Stimulated activated CD4-positive, alpha-beta T cell treated with anti-CD3 and anti-CD28 coated beads, Interleukin-1b, Interleukin-23, amount 100 ng/mL, for 24 hours (primary cell): Measurements from ENCODE around the gene MRPL38.

Experiments used
- DNase-seq, 4 experiments: peaks; one replicate each; pipeline ENCODE4 v3.0.0-alpha.2; 2020; ENCODE audit warnings: low read depth in 4 of 4, low spot score in 1 of 4

The MRPL38 gene

DNA sequence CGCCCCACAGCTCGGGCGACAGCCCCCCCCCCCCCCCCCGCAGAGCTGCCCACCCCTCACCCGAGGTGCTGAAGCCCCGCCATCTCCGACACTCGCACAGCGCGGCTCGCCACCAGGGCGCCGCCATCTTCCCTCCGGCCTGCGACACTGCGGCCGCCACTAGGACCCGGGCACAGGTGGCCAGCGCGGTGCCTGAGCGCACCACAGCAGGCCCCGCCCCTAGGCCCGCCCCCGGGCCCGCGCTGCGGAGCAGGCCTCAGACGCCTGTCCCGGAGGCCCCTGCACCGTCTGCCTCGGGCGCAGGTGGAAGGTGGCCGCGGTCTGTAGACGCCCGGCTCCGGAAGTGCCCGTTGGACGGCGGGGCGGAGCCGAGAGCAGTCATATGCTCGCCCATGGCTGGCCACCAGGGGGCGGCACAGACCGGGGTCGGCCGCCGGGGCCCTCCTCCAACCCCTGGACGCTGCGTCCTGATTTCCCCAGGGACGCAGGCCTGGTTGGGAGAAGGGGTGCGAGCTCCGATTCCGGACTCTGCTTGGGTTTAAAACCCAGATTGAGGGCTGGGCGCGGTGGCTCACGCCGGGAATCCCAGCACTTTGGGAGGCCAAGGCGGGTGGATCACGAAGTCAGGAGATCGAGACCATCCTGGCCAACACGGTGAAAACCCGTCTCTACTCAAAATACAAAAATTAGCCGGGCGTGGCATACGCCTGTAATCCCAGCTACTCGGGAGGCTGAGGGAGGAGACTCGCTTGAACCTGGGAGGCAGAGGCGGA is at the start of gene MRPL38:
TSS of gene MRPL38 (minus strand) at position 136 of the 773 bp plus-strand sequence. CDS start at position 127, 9 bp downstream.
- DNase-seq: peak; percentile 81 to 94 (median 90)

- DNase-seq: no peak
Measured at GRCh38 chr17:75950855-75951554, 46.3 kb upstream of the MRPL38 start.

DNA sequence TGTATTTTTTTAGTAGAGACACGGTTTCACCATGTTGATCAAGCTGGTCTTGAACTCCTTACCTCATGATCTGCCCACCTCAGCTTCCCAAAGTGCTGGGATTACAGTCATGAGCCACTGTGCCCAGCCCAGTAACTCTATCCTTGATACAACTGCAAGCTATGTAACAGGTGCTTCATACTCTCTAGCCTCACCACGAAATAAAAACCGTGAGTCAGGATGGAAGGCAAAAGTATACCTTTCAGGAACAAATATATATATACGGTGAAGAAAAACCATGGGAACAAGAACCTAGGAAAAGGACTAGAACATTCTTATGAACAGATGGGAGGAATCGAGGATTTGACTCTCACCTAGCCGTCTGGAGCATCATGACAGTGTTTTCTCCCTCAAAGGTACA is 45.7 kb upstream of the MRPL38 start:
- no peak for DNase-seq

- DNase-seq: no peak
Measured at GRCh38 chr17:75945211-75945610, 40.5 kb upstream of the MRPL38 start.

DNA sequence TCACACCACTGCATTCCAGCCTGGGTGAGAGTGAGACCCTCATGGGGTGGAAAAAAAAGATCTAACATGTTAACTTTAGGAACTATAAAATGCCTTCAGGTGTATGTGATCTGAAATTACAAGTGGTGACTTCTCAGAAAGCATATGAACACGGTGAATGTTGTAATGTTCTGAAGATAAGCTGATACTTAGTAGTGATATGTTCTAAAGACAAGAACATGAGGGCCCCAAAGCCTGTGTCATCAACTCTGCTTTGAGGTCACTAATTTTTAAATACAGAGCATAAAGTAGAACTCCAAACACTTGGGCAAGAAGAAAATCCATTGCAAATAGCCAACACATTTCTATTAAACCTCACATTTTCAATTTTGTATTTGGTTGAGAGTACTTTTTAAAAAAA is 38.8 kb upstream of the MRPL38 start:
- no peak for DNase-seq

DNA sequence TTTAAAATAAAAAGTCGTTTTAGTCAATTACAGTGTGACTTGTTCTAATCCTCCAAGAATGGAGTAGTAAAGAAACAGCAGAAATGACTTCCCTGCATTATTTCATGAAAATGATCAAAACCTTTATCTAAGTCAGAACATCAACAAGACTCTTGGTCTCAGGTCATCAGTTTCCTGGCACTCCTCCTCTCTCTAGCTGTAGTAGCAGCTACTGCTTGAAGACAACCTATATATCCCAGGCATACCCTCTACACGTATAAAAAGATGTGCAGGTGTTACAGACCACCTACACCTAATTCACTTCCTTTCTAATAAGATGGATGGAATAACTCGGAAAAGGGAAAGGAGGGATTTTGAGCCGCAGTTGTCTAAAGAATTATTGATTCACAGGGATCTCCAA is 37.8 kb upstream of the MRPL38 start:
- DNase-seq: no peak

GRCh38 chr17:75941442-75941819 is 36.7 kb upstream of the MRPL38 start:
- DNase-seq: no peak

DNA sequence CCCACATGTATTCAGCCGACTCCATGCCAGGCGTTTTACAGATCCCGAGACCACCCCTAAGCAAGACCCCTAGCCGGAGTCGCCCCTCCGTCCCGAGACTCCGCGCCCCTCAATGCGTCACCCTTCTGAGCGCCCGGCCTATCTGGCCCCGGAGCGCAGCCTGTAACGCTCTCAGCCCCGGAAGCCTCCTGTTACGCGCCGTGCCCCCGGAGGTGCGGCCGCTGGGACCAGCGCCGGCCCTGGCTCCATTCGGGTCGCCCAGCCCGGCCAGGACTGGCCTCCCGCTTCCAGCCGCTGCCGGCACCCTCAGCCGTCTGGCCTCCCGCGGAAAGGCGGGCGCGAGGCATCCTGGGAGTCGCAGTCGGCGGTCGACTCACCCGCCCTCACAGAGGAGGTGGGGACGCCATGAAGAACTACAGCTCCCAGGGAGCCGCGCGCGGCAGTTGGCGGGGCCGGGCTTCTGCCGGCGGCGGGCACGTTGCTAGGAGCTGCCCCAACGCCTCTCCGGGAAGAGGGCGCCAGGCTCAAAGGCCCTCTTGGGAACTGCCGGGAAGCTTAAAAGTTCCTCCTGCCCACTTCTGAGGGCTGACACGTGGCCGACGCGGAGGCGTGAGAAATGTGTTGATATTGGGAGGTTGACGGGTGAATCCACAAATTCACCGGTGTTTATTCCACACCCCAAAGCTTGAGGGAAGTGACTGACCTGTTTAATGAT is 36.2 kb upstream of the MRPL38 start, which contains the start of gene FBF1:
TSS of gene FBF1 (minus strand) at position 316 of the 715 bp plus-strand sequence. CDS start 2,893 bp downstream, outside the sequence.
- peak; percentile 75 to 91 (median 81) for DNase-seq

DNA sequence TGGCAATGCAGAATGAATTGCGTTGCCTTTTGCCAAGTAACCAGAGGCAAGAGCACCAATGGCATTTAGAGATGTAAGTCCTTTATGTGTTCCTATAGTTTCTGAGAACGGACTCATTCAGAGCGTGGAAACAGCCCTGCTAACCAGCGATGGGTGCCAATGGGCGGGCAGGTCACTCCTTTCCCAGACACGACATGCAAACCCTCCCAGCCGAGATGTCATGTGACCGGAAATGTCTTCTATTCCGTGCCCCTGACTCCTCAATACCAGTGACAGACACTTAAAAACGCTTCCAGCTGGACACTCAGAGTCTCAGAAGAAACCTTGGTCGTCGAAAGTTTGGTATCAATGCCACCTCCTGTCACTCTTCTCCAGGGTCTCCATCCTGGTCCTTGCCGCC is 33.0 kb upstream of the MRPL38 start:
- no peak for DNase-seq

DNA sequence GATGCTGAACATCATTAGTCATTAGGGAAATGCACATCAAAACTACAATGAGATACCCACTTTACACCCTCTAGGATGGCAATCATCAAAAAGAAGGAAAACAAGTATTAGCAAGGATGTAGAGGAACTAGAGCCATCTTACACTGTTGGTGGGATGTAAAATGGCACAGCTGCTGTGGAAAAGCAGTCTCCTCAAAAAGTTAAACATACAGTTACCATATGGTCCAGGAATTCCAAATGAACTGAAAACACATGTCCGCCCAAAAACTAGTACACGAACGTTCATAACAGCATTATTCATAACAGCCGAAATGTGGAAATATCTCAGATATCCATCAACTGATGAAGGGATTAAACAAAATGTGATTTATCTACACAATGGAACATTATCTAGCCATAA is 29.1 kb upstream of the MRPL38 start:
- DNase-seq: no peak

DNA sequence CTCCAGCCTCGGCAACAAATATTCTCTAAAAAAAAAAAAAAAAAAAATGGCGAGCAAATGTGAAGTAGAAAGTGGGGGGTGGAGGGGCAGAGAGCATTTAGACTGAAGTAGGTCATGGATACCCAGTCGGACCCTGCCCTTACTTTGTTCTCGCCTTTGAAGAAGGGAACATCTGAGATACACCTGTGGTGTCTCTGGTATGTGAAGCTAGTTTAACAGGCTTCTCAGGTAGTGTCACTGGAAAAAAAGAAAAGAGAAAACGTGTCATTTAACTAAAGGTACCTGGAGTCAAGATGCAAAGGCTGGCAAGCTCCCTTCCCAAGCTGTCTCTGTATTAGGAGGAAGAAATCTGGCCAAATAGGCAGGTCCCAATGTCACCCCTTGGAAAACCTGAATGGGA is 28.2 kb upstream of the MRPL38 start:
- DNase-seq: no peak

DNA sequence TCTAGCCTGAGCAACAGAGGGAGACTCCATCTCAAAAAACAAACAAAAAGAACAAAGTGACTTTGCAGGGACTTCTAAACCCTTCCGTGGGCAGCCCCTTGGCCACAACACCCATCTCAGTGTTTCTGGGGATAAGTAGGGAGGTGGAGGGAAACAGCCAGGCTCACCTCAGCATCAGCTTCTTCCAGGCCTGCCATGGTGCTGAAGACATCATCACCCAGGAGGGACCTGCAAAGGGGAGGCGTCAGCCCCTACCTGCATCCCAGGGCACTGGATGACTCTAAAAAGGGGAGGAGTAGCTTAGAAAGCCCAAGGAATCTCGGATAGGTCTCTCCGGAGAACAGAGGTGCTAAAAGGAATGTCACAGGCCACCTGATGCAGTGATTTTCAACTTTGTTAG is 26.4 kb upstream of the MRPL38 start:
- no peak for DNase-seq

- no peak for DNase-seq
Measured at GRCh38 chr17:75927286-75927922, 22.7 kb upstream of the MRPL38 start.

DNA sequence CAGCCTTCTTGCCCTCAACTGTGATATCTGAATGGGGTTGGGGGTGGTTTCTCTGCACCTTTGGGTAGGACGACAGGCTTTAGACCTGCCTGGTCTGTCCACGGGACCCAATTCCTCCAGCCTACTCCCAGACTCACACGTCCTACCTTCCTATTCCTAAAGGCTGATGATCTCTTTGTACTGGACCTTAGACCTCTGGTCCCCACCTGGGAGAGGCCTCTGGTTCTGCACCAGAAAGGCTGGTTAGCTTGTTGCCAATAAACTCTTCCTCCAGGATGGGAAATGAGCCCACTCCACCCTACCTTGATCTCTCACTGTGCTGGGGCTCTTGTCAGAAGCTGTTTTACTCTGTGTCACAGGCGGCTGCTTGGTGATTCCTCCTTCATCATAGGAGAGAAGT is 21.8 kb upstream of the MRPL38 start:
- no peak for DNase-seq

GRCh38 chr17:75925912-75926311 is 21.2 kb upstream of the MRPL38 start:
- DNase-seq: no peak

DNA sequence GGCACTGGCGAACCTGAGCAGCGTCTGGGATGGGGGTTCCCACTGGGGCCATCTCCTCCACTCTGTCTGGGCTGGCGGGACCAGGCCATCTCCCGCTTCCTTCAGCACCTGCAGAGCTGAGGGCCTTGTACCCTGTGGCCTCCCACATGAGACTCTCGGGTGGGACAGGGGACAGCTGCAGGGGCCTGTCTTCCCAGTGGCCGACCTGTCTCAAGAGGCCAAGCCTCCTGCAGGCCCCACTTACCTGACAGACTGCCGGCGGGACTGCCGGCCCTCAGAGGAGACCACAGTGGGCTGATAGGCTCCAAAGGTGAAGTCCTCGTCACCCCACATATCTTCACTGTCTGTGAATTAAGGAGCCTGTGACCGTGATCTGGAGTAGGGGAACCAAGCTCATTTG is 20.4 kb upstream of the MRPL38 start:
- DNase-seq: no peak

DNA sequence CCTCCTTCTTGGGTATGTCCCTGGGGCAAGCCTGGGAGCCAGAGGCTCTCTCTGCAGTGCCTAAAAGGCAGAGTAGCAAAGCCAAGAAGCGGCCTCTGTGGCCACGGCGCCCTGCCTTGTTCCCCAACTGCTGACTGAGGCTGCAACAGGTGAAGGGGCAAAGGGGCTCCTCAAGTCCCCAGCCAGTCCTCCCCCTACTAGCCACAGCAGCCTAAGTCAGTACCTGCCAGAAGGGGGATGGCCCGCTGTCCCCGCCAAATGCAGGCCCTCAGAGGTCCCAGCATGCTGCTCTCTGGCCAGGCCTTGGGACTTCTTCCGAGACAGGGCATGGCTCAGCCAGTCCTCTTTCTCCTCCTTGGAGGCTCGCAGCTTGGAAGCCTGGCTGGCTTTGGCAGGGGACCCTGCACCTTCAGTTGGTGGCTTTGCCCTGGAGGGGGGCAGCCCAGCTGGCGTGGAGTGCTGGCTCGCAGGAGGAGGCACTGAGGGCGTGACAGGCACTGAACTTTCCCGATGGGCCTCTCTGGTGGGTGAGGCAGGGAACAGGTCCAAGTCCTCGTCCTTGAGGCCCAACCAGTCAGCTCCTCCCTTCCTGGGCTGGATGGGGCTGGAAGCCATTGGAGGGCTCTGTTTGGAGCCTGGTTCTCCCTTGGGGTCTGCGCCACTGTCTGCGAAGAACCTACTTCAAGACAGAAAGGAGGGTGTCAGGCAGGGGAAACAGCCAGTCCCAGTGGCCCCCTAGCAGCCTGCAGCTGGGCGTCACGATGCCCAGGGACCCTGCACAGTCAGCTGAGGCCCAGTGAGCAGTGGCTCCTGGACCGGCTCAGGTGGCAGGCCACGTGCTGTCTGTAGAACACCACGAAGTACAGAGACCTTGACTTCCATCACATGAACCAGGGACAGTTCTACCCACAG is 18.5 kb upstream of the MRPL38 start:
- no peak for DNase-seq

DNA sequence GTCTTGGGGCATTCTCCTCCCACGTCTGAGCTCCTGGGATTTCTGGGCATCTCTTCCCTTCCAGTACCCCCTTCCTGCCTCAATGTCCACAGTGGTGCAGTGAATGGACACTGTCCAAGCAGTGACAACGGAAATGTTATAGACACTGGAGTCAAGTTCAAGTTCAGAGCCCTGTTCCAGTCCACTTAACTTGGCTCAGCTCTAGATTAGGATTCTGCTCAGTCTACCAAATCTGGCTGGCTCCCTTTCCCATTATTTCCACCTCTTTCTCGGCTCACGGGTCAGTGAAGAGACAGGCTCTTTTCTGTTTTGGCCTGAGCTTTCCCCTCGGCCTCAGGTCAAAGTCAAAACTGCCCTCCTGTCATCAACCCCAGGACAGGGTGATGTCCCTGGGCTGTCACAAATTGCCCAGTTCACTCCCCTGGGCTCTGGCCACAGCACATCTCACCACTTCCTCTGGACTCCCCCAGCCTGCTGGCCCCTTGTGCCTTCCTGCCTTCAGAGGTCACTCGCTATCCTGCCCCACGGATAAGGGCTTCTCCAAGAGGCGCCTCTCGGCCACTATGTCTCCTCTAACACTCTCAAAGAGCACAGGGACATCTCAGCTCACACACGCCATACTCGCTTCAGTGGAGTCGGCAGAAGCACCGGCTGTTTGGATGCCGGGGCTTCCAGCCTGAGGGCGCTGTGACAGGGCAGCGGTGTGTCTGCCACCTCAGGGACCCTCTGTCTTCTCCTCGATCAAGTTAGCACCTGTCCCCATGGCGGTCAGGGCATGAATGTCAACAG is 17.7 kb upstream of the MRPL38 start:
- no peak for DNase-seq

DNA sequence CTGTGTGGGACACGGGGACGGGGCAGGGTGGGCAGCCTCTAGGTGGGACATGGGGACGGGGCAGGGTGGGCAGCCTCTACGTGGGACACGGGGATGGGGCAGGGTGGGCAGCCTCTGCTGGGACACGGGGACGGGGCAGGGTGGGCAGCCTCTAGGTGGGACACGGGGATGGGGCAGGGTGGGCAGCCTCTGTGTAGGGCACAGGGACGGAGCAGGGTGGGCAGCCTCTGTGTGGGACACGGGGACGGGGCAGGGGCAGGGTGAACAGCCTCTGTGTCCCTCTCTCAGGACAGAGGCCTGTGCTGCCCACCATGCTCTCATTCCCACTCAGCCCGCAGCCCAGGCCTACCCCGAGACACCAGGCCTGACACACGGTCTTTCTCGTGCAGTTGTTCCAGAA is 16.9 kb upstream of the MRPL38 start:
- DNase-seq: no peak
